HepG2 (cell line): ENCODE measurements around the gene RINL. TPM values are rescaled to one million over a fixed set of nuclear protein-coding genes. Genes with fewer than 3 reads are reported as not detected.

Experiments
- AHR ChIP-seq: IDR thresholded peaks from 2 replicates; pipeline ENCODE4 v1.6.1; 2018; ENCODE audit warnings: missing genetic modification reagents, missing compliant biosample characterization
- ARHGAP35 ChIP-seq: sonication (generic); formaldehyde crosslinking; IDR thresholded peaks from 2 replicates; pipeline ENCODE4 v1.9.0; 2022; ENCODE audit warnings: mild to moderate bottlenecking, inconsistent platforms, moderate library complexity, missing genetic modification reagents, borderline replicate concordance
- DNMT1 ChIP-seq: sonication (generic); formaldehyde crosslinking; IDR thresholded peaks from 2 replicates; pipeline ENCODE4 v1.5.1; 2020; ENCODE audit warnings: mild to moderate bottlenecking, missing genetic modification reagents
- FIP1L1 ChIP-seq: fragments of 200-400 bp; formaldehyde crosslinking; IDR thresholded peaks from 2 replicates; pipeline ENCODE4 v1.6.1; 2018; ENCODE audit warnings: low read depth, mild to moderate bottlenecking, low read length, moderate library complexity, borderline replicate concordance; ENCODE audit not compliant: insufficient read depth
- FOXK2 ChIP-seq: fragments of 450-650 bp; IDR thresholded peaks from 2 replicates; pipeline ENCODE4 v1.6.1; 2016
- FOXP1 ChIP-seq, 2 experiments: fragments of 450-650 bp in 1 of 2; IDR thresholded peaks; 2 replicates each; pipeline ENCODE4 v1.6.1; 2017 to 2018; ENCODE audit warnings: antibody characterized with exemption in 1 of 2
- HOXA3 ChIP-seq: sonication (generic); formaldehyde crosslinking; IDR thresholded peaks from 2 replicates; pipeline ENCODE4 v1.5.0; 2020; ENCODE audit warnings: missing genetic modification reagents
- HOXD1 ChIP-seq: sonication (generic); formaldehyde crosslinking; IDR thresholded peaks from 2 replicates; pipeline ENCODE4 v1.5.0; 2020; ENCODE audit warnings: missing genetic modification reagents
- KDM3A ChIP-seq: IDR thresholded peaks from 2 replicates; pipeline ENCODE4 v1.6.1; 2018; ENCODE audit warnings: low read depth, missing compliant biosample characterization
- KDM4B ChIP-seq: sonication (generic); formaldehyde crosslinking; IDR thresholded peaks from 2 replicates; pipeline ENCODE4 v1.4.0; 2020; ENCODE audit warnings: missing genetic modification reagents
- THAP11 ChIP-seq: IDR thresholded peaks from 2 replicates; pipeline ENCODE4 v1.6.1; 2016; ENCODE audit warnings: missing biosample characterization, missing genetic modification reagents
- THYN1 ChIP-seq: sonication (generic); formaldehyde crosslinking; IDR thresholded peaks from 2 replicates; pipeline ENCODE4 v1.8.1; 2023; ENCODE audit warnings: low read depth, mild to moderate bottlenecking, moderate library complexity, missing genetic modification reagents, borderline replicate concordance
- TOE1 ChIP-seq: sonication (generic); formaldehyde crosslinking; IDR thresholded peaks from 2 replicates; pipeline ENCODE4 v1.4.0; 2020; ENCODE audit warnings: mild to moderate bottlenecking, missing genetic modification reagents
- YY1 ChIP-seq: IDR thresholded peaks from 2 replicates; pipeline ENCODE4 v1.6.1; 2011; ENCODE audit warnings: low read length, low read depth, moderate library complexity, mild to moderate bottlenecking; ENCODE audit not compliant: insufficient read depth, insufficient replicate concordance
- ZNF160 ChIP-seq: sonication (generic); formaldehyde crosslinking; IDR thresholded peaks from 2 replicates; pipeline ENCODE4 v1.8.0; 2022; ENCODE audit warnings: mild to moderate bottlenecking, inconsistent platforms, missing genetic modification reagents
- ZNF329 ChIP-seq: sonication (generic); formaldehyde crosslinking; IDR thresholded peaks from 2 replicates; pipeline ENCODE4 v1.9.0; 2021; ENCODE audit warnings: low read depth, mild to moderate bottlenecking, missing genetic modification reagents
- ZNF44 ChIP-seq: sonication (generic); formaldehyde crosslinking; IDR thresholded peaks from 2 replicates; pipeline ENCODE4 v1.5.1; 2020; ENCODE audit warnings: mild to moderate bottlenecking, missing genetic modification reagents
- ZNF501 ChIP-seq: sonication (generic); formaldehyde crosslinking; IDR thresholded peaks from 2 replicates; pipeline ENCODE4 v1.5.1; 2020; ENCODE audit warnings: mild to moderate bottlenecking, moderate library complexity, missing genetic modification reagents
- ZNF83 ChIP-seq: sonication (generic); formaldehyde crosslinking; IDR thresholded peaks from 2 replicates; pipeline ENCODE4 v1.4.0; 2020; ENCODE audit warnings: missing genetic modification reagents, mild to moderate bottlenecking, borderline replicate concordance
- polyA plus RNA-seq, 8 experiments: library from polyadenylated mRNA; depleted of rRNA in 3 of 8; stranded (reverse) in 7 of 8; unstranded in 1 of 8; fragments of >200 nt; fragmentation: Illumina TruSeq in 4 of 8; extraction: Trizol in 4 of 8; gene quantifications; 2 replicates each; pipeline versions ENCODE4 v1.2.1 to v1.2.3, GENCODE V29; 2011 to 2016; ENCODE audit warnings: low read depth in 4 of 8, missing spikeins in 1 of 8, mixed read lengths in 1 of 8; ENCODE audit not compliant: insufficient read depth in 1 of 8
- total RNA-seq, 5 experiments: library from RNA; depleted of rRNA; stranded (reverse); fragments of >200 nt; fragmentation: Illumina TruSeq; extraction: Trizol; gene quantifications; 2 replicates each; pipeline ENCODE4 v1.2.3, GENCODE V29; 2016; ENCODE audit warnings: low read depth in 1 of 5
- TF ChIP-seq, protein P1 (sequence below): sonication (generic); formaldehyde crosslinking; IDR thresholded peaks from 2 replicates; pipeline ENCODE4 v1.5.1; 2020; ENCODE audit warnings: mild to moderate bottlenecking, moderate library complexity, missing genetic modification reagents
- TF ChIP-seq, protein P2 (sequence below): sonication (generic); formaldehyde crosslinking; IDR thresholded peaks from 2 replicates; pipeline ENCODE4 v1.4.0; 2020; ENCODE audit warnings: missing genetic modification reagents
- TF ChIP-seq, protein P3 (sequence below): sonication (generic); formaldehyde crosslinking; IDR thresholded peaks from 2 replicates; pipeline ENCODE4 v1.4.0; 2020; ENCODE audit warnings: missing genetic modification reagents
- TF ChIP-seq, protein P4 (sequence below): sonication (generic); formaldehyde crosslinking; IDR thresholded peaks from 2 replicates; pipeline ENCODE4 v1.5.0; 2020; ENCODE audit warnings: missing genetic modification reagents, mild to moderate bottlenecking, borderline replicate concordance
- TF ChIP-seq, protein P5 (sequence below): IDR thresholded peaks from 2 replicates; pipeline ENCODE4 v1.6.1; 2016; ENCODE audit warnings: missing genetic modification reagents, missing compliant biosample characterization

The RINL gene
- total and polyA plus RNA-seq, 2 of the 13 experiments (the other 11 are each of a cell fraction or from before 2014, with no cell fraction given) = 11.4 to 18.0 TPM

DNA sequence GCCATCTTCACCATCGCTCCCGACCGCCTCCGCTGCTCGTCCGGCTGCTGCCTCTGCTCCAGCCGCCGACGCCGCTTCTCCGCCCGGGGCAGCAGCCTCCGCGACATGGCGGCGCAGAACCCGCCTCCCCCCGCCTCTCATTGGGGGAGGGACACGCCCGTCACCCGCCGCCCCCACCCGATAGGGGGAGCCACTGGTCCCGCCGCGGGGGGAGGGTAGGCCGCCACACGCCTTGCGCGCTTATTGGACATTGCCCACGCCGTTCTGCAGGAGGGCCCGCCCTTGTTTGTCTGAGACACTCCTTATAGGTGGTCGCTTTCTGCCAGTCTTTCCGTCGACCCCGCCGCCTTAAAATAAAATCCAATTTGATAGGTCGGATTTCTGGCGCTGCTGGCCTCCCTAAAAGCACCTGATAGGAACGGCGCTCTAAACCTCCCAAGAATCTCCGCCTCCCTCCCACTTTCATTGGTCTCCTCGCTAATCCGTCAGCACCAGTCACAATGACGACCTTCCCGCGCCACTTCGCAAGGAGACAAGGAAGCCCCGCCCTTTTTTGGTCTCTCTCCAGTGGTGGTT lies 28.1 kb downstream of the RINL start, which contains the start of gene HNRNPL (continued):
- TF ChIP-seq THYN1 (CRISPR knock-in tag) (no peak), DNMT1 (CRISPR knock-in tag) (no peak), ZNF44 (CRISPR knock-in tag) (no peak), FIP1L1 (no peak), FOXK2 (peak; percentile 64; the same call in 1 of the 2 replicates), YY1 (peak; percentile 92), THAP11 (CRISPR knock-in tag) (peak; percentile 90), HOXD1 (CRISPR knock-in tag) (0 out of 2 replicates have a peak, but pooled peaks have one; percentile 59), TOE1 (CRISPR knock-in tag) (no peak), ZNF501 (CRISPR knock-in tag) (no peak), FOXP1 (IDR thresholded peaks at IDR 0.05) (no peak), FOXP1 (CRISPR knock-in tag; IDR thresholded peaks at IDR 0.05) (no peak), KDM3A (CRISPR knock-in tag) (0 out of 2 replicates have a peak, but pooled peaks have one; percentile 9), ZNF329 (CRISPR knock-in tag) (no peak), AHR (no peak), ZNF160 (no peak), HOXA3 (peak; percentile 49; the same call in 1 of the 2 replicates), ZNF83 (no peak), KDM4B (no peak), ARHGAP35 (CRISPR knock-in tag) (no peak)
- TF ChIP-seq, protein P1, sequence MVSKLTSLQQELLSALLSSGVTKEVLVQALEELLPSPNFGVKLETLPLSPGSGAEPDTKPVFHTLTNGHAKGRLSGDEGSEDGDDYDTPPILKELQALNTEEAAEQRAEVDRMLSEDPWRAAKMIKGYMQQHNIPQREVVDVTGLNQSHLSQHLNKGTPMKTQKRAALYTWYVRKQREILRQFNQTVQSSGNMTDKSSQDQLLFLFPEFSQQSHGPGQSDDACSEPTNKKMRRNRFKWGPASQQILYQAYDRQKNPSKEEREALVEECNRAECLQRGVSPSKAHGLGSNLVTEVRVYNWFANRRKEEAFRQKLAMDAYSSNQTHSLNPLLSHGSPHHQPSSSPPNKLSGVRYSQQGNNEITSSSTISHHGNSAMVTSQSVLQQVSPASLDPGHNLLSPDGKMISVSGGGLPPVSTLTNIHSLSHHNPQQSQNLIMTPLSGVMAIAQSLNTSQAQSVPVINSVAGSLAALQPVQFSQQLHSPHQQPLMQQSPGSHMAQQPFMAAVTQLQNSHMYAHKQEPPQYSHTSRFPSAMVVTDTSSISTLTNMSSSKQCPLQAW (CRISPR knock-in tag) = no peak
- TF ChIP-seq, protein P2, sequence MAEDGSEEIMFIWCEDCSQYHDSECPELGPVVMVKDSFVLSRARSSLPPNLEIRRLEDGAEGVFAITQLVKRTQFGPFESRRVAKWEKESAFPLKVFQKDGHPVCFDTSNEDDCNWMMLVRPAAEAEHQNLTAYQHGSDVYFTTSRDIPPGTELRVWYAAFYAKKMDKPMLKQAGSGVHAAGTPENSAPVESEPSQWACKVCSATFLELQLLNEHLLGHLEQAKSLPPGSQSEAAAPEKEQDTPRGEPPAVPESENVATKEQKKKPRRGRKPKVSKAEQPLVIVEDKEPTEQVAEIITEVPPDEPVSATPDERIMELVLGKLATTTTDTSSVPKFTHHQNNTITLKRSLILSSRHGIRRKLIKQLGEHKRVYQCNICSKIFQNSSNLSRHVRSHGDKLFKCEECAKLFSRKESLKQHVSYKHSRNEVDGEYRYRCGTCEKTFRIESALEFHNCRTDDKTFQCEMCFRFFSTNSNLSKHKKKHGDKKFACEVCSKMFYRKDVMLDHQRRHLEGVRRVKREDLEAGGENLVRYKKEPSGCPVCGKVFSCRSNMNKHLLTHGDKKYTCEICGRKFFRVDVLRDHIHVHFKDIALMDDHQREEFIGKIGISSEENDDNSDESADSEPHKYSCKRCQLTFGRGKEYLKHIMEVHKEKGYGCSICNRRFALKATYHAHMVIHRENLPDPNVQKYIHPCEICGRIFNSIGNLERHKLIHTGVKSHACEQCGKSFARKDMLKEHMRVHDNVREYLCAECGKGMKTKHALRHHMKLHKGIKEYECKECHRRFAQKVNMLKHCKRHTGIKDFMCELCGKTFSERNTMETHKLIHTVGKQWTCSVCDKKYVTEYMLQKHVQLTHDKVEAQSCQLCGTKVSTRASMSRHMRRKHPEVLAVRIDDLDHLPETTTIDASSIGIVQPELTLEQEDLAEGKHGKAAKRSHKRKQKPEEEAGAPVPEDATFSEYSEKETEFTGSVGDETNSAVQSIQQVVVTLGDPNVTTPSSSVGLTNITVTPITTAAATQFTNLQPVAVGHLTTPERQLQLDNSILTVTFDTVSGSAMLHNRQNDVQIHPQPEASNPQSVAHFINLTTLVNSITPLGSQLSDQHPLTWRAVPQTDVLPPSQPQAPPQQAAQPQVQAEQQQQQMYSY = no peak
- TF ChIP-seq, protein P3, sequence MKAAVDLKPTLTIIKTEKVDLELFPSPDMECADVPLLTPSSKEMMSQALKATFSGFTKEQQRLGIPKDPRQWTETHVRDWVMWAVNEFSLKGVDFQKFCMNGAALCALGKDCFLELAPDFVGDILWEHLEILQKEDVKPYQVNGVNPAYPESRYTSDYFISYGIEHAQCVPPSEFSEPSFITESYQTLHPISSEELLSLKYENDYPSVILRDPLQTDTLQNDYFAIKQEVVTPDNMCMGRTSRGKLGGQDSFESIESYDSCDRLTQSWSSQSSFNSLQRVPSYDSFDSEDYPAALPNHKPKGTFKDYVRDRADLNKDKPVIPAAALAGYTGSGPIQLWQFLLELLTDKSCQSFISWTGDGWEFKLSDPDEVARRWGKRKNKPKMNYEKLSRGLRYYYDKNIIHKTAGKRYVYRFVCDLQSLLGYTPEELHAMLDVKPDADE (CRISPR knock-in tag) = no peak
- TF ChIP-seq, protein P4, sequence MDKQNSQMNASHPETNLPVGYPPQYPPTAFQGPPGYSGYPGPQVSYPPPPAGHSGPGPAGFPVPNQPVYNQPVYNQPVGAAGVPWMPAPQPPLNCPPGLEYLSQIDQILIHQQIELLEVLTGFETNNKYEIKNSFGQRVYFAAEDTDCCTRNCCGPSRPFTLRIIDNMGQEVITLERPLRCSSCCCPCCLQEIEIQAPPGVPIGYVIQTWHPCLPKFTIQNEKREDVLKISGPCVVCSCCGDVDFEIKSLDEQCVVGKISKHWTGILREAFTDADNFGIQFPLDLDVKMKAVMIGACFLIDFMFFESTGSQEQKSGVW (CRISPR knock-in tag) = no peak
- TF ChIP-seq, protein P5, sequence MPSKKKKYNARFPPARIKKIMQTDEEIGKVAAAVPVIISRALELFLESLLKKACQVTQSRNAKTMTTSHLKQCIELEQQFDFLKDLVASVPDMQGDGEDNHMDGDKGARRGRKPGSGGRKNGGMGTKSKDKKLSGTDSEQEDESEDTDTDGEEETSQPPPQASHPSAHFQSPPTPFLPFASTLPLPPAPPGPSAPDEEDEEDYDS (CRISPR knock-in tag) = peak; percentile 60; the same call in 1 of the 2 replicates
